ENCODE results near the gene DNAJB2.
A peak's percentile ranks its signal among the peaks of the same experiment; 100 is the strongest.

DNAJB2 gene

GRCh38 chr2:219247678-219248642, 31.2 kb upstream of the DNAJB2 start:
- Histone ChIP-seq H3K9ac (ENCODE audit: insufficient read length) (no peak overlapping the region), H3K36me3 (ENCODE audit: insufficient read depth, low read length) (no peaks in the 10 kb centered on the region; the same call in 1 of the 2 replicates), H3K4me3 (no peak overlapping the region), H3K27ac (no peak overlapping the region), H3K9me3 (ENCODE audit: low read depth, low read length) (no peaks in the 10 kb centered on the region)
- TF ChIP-seq EZH2 (IDR thresholded peaks at IDR 0.05) (no peak), POLR2AphosphoS5 (IDR thresholded peaks at IDR 0.05; ENCODE audit: borderline replicate concordance, low read depth, low read length) (no peak), FOXP2 (optimal IDR thresholded peaks at IDR 0.05; ENCODE audit: control extremely low read depth, extremely low read length, insufficient read depth) (no peak)
- no peak for DNase-seq (ENCODE audit: low read depth, low spot score)

DNA sequence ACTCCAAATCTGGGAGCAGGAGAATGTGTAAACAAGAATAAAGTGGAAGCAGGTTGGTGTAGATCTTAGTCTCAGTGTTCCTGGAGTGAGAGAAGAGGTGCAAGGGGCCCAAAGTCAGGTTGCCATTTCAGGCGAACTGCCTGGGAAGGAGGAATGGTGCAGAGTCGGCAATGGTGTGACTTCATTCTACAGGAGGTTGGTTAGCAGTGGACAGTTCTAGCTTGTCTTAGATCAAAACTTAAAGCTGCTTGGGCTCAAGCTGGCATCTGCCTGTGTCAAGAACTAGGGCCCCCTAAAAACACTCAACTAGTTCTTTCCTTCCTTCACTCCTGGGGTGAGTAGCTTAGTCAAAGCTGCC, 30.3 kb upstream of the DNAJB2 start:
- no peak overlapping the region for H3K9ac ChIP-seq (ENCODE audit: insufficient read length)
- no peaks in the 10 kb centered on the region for H3K9me3 ChIP-seq (ENCODE audit: low read depth, low read length)
- DNase-seq (ENCODE audit: low read depth, low spot score) = no peak
- H3K36me3 ChIP-seq (ENCODE audit: insufficient read depth, low read length) = no peaks in the 10 kb centered on the region; the same call in 1 of the 2 replicates
- no peak for TF ChIP-seq EZH2 (IDR thresholded peaks at IDR 0.05)
- no peak for TF ChIP-seq FOXP2 (optimal IDR thresholded peaks at IDR 0.05; ENCODE audit: control extremely low read depth, extremely low read length, insufficient read depth)
- no peak for TF ChIP-seq POLR2AphosphoS5 (IDR thresholded peaks at IDR 0.05; ENCODE audit: borderline replicate concordance, low read depth, low read length)
- peak overlapping the region; percentile 34; the same call in 1 of the 2 replicates for H3K4me3 ChIP-seq
- H3K27ac ChIP-seq = peak overlapping the region; percentile 87

GRCh38 chr2:219249203-219249980, 29.8 kb upstream of the DNAJB2 start:
- peak overlapping the region; percentile 6 for H3K9ac ChIP-seq (ENCODE audit: insufficient read length)
- DNase-seq (ENCODE audit: low read depth, low spot score) = peak; percentile 20
- H3K9me3 ChIP-seq (ENCODE audit: low read depth, low read length) = no peaks in the 10 kb centered on the region
- peak overlapping the region; percentile 34 for H3K4me3 ChIP-seq
- peak; percentile 52 for TF ChIP-seq POLR2AphosphoS5 (IDR thresholded peaks at IDR 0.05; ENCODE audit: borderline replicate concordance, low read depth, low read length)
- TF ChIP-seq FOXP2 (optimal IDR thresholded peaks at IDR 0.05; ENCODE audit: control extremely low read depth, extremely low read length, insufficient read depth) = peak; percentile 73
- no peak for TF ChIP-seq EZH2 (IDR thresholded peaks at IDR 0.05)
- peak overlapping the region; percentile 87 for H3K27ac ChIP-seq
- no peaks in the 10 kb centered on the region; the same call in 1 of the 2 replicates for H3K36me3 ChIP-seq (ENCODE audit: insufficient read depth, low read length)

DNA sequence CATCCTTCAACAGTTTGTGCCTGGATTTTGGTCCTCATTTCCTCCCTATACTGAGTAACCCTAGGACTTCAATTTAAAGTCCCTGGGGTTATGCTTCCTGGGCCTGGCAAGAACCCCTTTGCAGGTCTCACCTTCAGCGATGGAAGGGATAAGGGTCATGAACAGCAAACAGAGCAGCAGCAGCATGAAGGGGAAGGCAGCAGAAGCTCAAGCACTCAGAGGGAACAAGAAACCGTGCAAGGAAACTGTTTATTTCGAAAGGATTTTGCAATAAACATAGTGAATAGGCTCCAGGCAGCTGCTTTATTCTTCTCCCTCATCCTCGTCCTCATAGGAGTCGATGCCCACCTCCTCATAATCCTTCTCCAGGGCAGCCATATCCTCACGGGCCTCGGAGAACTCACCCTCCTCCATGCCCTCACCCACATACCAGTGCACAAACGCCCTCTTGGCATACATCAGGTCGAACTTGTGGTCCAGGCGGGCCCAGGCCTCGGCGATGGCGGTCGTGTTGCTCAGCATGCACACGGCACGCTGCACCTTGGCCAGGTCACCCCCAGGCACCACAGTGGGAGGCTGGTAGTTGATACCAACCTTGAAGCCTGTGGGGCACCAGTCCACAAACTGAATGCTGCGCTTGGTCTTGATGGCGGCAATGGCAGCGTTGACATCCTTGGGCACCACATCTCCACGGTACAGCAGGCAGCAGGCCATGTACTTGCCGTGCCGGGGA, 29.0 kb upstream of the DNAJB2 start:
- peak overlapping the region; percentile 34 for H3K4me3 ChIP-seq
- peak overlapping the region; percentile 6 for H3K9ac ChIP-seq (ENCODE audit: insufficient read length)
- H3K27ac ChIP-seq = peak overlapping the region; percentile 87
- H3K36me3 ChIP-seq (ENCODE audit: insufficient read depth, low read length) = no peaks in the 10 kb centered on the region; the same call in 1 of the 2 replicates
- H3K9me3 ChIP-seq (ENCODE audit: low read depth, low read length) = no peaks in the 10 kb centered on the region
- DNase-seq (ENCODE audit: low read depth, low spot score) = no peak
- TF ChIP-seq POLR2AphosphoS5 (IDR thresholded peaks at IDR 0.05; ENCODE audit: borderline replicate concordance, low read depth, low read length) = no peak; the same call in 1 of the 2 replicates
- TF ChIP-seq FOXP2 (optimal IDR thresholded peaks at IDR 0.05; ENCODE audit: control extremely low read depth, extremely low read length, insufficient read depth) = no peak
- TF ChIP-seq EZH2 (IDR thresholded peaks at IDR 0.05) = no peak

DNA sequence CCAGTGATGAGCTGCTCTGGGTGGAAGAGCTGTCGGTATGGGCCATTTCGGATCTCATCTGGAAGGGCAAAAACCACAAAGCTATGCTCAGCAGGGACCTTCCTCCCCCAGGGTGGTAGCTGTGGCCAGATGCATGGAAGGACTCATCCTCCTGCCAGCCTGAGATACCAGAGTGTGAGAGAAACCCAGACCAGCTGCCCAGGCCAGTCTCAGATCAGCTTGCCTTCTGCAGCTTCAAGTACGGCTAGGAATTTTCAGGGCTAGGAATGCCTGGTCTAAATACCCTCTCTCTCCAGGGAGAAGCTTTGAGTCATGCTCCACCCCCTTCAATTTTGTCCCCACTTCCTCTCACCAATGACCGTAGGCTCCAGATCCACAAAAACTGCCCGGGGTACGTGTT, 27.5 kb upstream of the DNAJB2 start:
- H3K4me3 ChIP-seq = no peak overlapping the region
- TF ChIP-seq POLR2AphosphoS5 (IDR thresholded peaks at IDR 0.05; ENCODE audit: borderline replicate concordance, low read depth, low read length) (no peak), FOXP2 (optimal IDR thresholded peaks at IDR 0.05; ENCODE audit: control extremely low read depth, extremely low read length, insufficient read depth) (no peak), EZH2 (IDR thresholded peaks at IDR 0.05) (no peak)

GRCh38 chr2:219252084-219252483, 27.1 kb upstream of the DNAJB2 start:
- Histone ChIP-seq H3K36me3 (ENCODE audit: insufficient read depth, low read length) (no peaks in the 10 kb centered on the region; the same call in 1 of the 2 replicates), H3K9me3 (ENCODE audit: low read depth, low read length) (no peaks in the 10 kb centered on the region), H3K9ac (ENCODE audit: insufficient read length) (no peak overlapping the region), H3K4me3 (0 out of 2 replicates have a peak overlapping the region, but pooled peaks have one; percentile 94), H3K27ac (no peak overlapping the region)
- TF ChIP-seq POLR2AphosphoS5 (IDR thresholded peaks at IDR 0.05; ENCODE audit: borderline replicate concordance, low read depth, low read length) (no peak), FOXP2 (optimal IDR thresholded peaks at IDR 0.05; ENCODE audit: control extremely low read depth, extremely low read length, insufficient read depth) (no peak), EZH2 (IDR thresholded peaks at IDR 0.05) (no peak)
- DNase-seq (ENCODE audit: low read depth, low spot score) = no peak

More for the DNA sequence above, 27.5 kb upstream of the DNAJB2 start:
- no peak overlapping the region for H3K9ac ChIP-seq (ENCODE audit: insufficient read length)
- H3K27ac ChIP-seq = no peak overlapping the region
- no peaks in the 10 kb centered on the region for H3K9me3 ChIP-seq (ENCODE audit: low read depth, low read length)
- no peaks in the 10 kb centered on the region; the same call in 1 of the 2 replicates for H3K36me3 ChIP-seq (ENCODE audit: insufficient read depth, low read length)
- no peak for DNase-seq (ENCODE audit: low read depth, low spot score)

DNA sequence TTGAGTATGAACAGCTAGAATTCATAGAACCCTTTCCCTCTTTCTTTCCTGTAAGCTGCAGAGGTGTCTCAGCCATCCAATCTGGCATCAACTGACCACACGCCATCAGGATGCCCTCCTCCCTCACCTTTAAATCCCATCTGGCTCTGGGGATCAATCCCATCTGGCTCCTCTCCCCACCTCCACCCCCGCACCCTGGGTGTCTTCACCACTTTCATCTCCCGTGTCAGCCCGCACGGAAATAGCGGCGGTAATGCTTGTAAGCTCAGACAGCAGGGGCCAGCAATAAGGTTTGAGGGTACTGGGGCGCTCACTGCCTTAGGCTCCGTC, 26.6 kb upstream of the DNAJB2 start:
- peak overlapping the region; percentile 94 for H3K4me3 ChIP-seq
- no peak overlapping the region for H3K27ac ChIP-seq
- H3K36me3 ChIP-seq (ENCODE audit: insufficient read depth, low read length) = no peaks in the 10 kb centered on the region; the same call in 1 of the 2 replicates
- H3K9ac ChIP-seq (ENCODE audit: insufficient read length) = peak overlapping the region; percentile 60
- TF ChIP-seq EZH2 (IDR thresholded peaks at IDR 0.05) (no peak), POLR2AphosphoS5 (IDR thresholded peaks at IDR 0.05; ENCODE audit: borderline replicate concordance, low read depth, low read length) (no peak), FOXP2 (optimal IDR thresholded peaks at IDR 0.05; ENCODE audit: control extremely low read depth, extremely low read length, insufficient read depth) (no peak)
- no peak for DNase-seq (ENCODE audit: low read depth, low spot score)
- no peaks in the 10 kb centered on the region for H3K9me3 ChIP-seq (ENCODE audit: low read depth, low read length)
